Left hindlimb (tissue), 1 donor: ENCODE measurements around the gene HAUS8.

Source experiments
- DNase-seq: peaks from one replicate; pipeline ENCODE4 v3.0.0-alpha.2; 2018

HAUS8 gene

GRCh38 chr19:17074634-17075034 lies 618 bp downstream of the HAUS8 start:
- no peak for DNase-seq

DNA sequence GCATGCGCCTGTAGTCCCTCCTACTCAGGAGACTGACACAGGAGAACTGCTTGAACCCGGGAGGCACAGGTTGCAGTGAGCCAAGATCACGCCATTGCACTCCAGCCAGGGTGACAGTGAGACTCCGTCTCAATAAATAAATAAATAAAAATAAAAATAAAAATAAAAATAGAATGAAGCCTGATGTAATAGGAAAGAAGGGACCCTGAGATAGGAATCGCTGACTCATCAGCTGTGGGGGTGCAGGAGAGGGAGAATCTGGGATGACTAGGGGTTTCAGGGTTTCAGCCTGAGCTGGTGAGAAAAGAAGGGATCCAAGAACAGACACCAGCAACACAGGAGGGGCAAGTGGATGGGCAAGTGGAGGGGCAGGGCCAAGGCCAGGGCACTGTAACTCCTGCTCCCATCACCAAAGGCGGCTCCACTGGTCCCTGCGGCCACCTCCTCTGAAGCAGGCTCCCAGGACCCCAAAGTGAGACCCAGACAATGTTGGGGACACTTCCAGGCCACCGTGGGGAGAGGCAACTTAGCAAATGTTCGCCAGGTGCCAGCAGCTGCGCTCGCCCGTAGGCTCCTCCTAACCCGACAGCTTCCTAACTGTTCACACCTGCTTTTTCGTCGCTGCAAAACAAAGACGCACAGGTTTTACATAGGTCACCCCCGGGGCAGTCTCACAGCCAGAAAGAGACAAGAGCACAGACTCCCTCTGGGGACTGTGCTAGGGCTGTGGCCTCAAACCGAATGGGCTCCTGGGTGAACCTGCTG lies 1.2 kb downstream of the HAUS8 start:
- DNase-seq, result no peak

DNA sequence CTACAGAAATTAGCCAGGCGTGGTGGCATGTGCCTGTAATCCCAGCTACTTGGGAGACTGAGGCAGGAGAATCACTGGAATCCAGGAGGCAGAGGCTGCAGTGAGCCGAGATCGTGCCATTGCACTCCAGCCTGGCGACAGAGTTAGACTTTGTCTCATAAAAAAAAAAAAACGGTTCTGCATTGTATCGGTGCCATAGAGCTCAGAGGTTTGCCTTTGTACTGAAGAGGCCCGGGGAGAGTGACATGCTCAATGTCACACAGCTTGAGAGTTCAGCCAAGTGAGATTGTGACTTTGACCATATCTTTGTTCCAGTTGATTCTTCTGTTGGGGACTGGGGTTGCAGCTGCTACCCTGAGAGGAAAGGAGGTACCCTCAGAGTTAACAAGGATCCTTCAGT lies 4.3 kb downstream of the HAUS8 start:
- DNase-seq, result no peak

- no peak for DNase-seq
Observed at GRCh38 chr19:17070421-17070820, 4.8 kb downstream of the HAUS8 start.

DNA sequence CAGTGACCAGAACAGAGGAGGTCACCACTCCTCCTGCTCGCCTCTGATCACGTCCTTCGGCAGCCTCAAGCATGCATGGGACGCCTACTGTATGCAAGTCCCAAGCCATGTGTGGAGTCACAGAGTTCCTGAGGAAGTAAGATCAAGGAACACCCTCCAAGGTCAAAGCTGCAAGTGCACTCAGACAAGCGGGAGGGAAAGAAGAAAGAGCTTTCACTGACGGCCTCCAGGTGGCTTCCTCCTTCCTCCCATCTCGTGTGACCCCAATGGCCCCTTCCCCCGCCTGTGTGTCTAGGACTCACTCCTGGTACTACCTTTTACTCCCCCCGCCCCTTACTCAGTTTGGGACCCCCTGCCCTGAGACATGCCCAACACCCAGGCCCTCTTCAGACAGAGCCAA lies 6.1 kb downstream of the HAUS8 start:
- no peak for DNase-seq

- no peak for DNase-seq
Observed at GRCh38 chr19:17063428-17063827, 11.8 kb downstream of the HAUS8 start.

- no peak for DNase-seq
Observed at GRCh38 chr19:17061691-17062090, 13.6 kb downstream of the HAUS8 start.

DNA sequence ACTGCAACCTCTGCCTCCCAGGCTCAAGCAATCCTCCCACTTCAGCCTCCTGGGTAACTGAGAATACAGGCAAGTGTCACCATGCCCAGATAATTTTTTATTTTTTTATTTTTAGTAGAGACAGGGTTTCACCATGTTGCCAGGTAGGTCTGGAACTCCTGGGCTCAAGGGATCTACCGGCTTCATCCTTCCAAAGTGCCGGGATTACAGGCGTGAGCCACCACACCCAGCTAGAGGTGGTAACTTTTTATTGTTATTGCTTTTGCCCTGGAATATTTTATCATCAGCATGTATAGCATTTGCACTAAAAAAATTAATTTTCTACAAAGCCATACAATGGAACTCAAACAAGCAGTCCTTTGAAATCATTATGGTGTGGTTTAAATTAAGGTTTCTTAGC lies 14.0 kb downstream of the HAUS8 start:
- no peak for DNase-seq

GRCh38 chr19:17060802-17061201 lies 14.4 kb downstream of the HAUS8 start:
- no peak for DNase-seq

DNA sequence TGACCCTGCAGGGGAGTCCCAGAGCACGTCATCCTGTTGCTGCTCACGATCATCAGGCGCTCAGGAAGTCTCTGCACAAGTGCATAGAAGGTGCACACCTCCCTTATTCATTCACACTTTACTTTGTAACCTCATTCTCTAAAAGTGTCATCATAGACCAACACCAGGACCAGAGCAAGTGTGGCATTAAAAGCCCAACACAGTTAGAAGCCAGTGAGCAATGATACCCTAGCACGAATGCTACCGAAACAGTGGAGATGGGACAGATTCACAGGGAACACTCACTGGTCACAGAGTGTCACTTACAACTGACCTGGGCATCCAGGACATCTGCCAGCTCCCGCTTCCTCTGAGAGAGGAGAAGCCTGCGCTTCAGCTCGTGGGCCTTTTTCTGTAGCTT lies 17.0 kb downstream of the HAUS8 start:
- no peak for DNase-seq

DNA sequence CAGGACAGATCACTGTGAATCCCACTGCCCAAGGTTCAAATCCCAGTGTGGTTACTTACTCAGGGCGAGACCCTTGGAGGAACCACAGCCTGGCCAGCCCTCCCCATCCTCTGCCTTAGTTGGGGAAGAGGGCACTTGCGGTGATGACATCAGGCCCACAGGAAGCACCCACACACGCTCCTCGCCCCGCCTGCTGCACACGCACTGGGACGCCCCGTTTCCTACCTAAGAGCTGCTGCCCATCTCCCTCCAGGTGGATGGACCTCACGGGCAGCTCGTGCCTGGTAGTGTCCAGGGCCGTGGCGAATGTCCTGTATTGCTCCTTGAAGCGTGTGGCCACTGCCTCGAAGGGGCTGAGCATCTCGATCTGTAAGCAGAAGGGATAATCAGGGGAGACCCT lies 19.6 kb downstream of the HAUS8 start:
- no peak for DNase-seq

DNA sequence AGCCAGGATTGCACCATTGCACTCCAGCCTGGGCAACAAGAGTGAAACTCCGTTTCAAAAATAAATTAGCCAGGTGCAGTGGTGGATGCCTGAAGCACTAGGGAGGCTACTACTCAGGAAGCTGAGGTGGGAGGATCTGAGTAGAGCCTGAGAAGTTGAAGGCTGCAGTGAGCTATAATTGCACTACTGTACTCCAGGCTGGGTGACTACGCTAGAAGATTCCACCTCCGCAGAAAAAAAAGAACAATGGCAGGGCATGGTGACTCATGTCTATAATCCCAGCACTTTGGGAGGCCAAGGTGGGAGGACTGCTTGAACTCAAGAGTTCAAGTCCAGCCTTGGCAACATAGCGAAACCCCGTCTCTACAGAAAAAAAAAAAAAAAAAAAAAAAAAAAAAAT lies 20.5 kb downstream of the HAUS8 start:
- no peak for DNase-seq

GRCh38 chr19:17052439-17052838 lies 22.8 kb downstream of the HAUS8 start:
- DNase-seq, result no peak

DNA sequence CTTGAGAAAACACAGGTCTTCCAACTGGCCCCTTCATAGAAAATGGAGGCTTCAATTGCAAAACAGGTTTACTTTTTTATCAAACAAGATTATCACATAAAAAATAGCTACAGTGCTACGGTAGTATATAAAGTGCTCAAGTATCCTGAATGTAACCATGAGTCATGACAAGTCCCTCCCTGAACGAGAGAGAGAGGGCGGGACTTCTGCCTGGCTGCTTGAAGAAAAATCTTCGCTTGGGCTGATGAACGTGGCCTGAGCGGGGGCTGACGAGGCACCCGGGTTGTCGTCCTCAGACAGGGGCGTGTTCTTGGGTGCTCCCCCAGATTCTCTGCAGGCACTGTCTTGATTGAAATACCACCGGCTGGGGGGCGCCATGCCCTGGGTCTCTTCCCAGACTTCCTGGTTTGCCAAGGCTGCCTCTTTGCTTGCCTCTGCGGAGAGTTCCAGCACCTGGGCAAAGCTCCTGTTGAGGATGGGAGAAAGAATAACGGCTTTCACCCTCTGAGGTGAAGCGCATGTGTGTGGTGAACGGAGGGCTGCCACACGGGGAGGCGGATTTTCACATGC lies 25.5 kb downstream of the HAUS8 start:
- DNase-seq, result no peak

GRCh38 chr19:17048885-17049453 lies 26.3 kb downstream of the HAUS8 start:
- no peak for DNase-seq

GRCh38 chr19:17045907-17046502 lies 29.2 kb downstream of the HAUS8 start:
- DNase-seq, result no peak

DNA sequence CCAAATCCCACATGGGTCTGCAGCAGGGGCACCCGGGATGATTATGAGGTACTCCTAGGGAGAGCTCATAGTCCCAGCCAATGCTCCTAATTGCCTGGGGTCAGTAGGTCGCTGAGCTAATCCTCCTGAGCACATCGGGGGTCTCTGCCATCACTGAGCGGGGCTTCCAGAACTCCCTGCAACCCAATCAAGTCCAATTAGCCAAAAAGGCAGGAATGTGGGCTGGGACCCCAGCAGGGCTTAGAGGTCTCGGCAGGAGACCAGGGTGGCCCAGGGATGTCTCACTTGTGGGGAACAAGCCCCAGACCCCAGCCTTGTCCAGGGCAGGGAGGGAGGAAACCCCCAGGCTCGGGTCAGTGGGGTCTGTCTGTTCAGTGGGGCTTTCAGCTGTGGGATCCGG lies 31.5 kb downstream of the HAUS8 start:
- DNase-seq, result no peak

DNA sequence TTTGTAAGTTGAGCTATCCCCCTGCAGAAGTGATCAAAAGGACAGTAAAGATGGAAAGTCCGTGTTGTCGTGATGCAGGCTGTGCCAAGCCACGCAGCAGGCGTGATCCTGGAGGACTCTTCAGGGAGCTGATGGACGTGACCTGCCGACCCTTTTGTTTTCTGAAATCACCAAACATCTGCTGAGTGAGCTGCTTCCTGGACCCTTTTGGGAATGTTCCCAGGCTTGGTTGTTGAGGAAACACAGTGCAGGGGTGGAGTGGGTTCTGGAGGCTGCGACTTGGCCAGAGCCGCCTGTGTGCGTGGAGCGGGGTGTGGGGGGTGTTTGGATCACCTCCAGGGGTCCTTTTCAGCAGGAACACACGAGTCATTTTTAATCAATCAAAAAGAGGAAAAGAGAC lies 33.3 kb downstream of the HAUS8 start:
- no peak for DNase-seq

DNA sequence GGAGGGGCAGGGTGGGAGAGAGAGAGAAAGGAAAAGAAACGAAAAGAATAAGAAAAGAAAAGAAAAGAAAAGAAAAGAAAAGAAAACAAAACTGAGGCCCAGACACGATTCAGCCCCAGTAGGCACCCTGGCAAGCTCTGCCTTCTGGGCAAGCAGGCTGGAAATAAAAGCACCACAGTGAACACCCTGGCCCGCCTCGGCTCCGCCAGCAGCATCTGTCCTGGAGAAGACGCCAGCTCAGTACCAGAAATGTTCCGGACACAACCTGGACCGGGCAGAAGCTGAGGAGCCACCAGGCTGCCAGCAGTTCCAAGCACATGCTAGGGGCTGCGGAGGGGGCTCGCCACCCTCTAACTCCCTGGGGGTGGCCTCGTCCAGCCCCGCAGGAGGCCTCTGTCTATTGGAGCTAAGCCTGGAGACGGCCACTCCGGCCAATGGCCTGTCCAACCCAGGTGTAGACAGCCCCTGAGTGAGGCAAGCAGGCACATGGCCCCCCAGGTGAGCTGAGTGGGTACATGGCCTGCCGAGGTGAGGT lies 37.2 kb downstream of the HAUS8 start:
- DNase-seq, result no peak

- no peak for DNase-seq
Observed at GRCh38 chr19:17037184-17037583, 38.1 kb downstream of the HAUS8 start.

DNA sequence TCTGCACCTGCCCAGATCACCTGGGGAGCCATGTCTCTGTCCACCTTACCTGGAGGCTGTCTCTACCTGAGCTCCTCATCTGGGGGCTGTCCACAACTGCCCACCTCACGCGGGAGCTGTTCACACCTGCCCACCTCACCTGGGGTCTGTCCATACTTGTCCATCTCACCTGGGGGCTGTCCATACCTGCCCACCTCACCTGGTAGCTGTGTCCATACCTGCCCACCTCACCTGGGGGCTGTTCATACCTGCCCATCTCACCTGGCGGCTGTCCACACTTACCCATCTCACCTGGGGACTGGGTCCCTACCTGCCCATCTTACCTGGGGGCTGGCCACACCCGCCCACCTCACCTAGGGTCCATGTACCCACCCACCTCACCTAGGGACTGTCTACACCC lies 38.6 kb downstream of the HAUS8 start:
- DNase-seq, result no peak

DNA sequence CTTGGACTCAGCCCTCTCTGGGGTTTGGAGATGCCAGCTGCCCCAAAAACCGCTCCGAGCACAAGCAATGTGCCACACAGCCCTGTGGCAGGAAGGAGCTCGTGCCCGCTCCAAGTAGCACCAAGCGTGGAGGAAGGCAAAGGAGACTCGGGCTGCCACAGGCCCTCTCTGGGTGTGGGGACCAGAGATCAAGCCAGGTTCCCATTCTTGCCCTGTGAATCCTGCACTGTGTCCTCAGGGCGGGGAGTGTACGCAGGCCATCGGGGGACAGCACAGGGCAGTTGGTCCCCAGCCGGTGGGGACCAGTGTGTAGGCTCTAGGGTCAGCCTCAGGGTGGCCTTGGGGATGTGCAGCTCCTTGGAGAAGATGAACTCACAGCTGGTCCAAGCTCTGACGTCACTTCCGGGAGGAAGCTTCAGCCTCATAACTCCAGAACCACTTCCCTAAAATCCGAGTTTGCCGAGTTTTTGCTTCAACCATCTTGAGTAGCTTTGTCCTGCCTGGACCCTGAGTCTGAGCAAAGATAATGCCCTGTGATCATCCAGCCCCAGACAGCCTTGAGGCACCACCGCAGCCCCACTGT lies 39.3 kb downstream of the HAUS8 start:
- DNase-seq, result no peak

GRCh38 chr19:17031741-17032140 lies 43.5 kb downstream of the HAUS8 start:
- no peak for DNase-seq

DNA sequence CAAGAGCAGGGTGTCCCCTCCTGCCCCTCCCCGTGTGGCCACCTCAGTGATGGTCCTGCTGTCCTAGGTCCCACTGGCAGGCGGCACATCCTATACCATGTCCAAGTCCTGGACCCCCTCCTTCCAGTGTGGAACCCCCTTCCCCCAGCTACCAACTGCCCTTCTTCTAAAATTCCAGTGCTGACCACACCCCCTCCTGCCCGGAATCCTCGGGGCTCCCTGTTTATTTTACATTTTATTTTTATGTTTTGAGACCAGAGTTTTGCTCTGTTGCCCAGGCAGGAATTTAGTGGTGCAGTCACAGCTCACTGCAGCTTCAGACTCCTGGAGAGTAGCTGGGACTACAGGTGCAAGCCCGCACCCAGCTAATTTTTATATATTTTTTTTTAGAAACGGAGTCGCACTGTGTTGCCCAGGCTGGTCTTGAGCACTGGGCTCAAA lies 47.7 kb downstream of the HAUS8 start:
- DNase-seq, result no peak
